ENCODE results near the gene CAMTA1. TPM values are rescaled to one million over a fixed set of nuclear protein-coding genes. Genes with fewer than 3 reads are reported as not detected.
"Not testable (repeated sequence)": the region's sequence is repeated elsewhere in the genome, so short reads cannot be mapped to it uniquely, and the experiment has no call there.

The CAMTA1 gene
- polyA plus RNA-seq, 1 donor from 2014 or later, result 79.0 TPM

GRCh38 chr1:7407980-7408770 is 622.9 kb downstream of the CAMTA1 start:
- Mint-ChIP-seq H3K27me3 (peaks cover 3% of the 10 kb centered on the region), H3K27ac (no peak overlapping the region), H3K4me1 (no peaks in the 10 kb centered on the region), H3K4me3 (no peak overlapping the region), H3K9me3 (no peaks in the 10 kb centered on the region), H3K36me3 (no peaks in the 10 kb centered on the region)

- H3K4me3 Mint-ChIP-seq, result no peak overlapping the region
- no peaks in the 10 kb centered on the region for H3K9me3 Mint-ChIP-seq
- peak overlapping the region in 1 of 3 donors; percentile 68 for H3K27ac Mint-ChIP-seq
- no peaks in the 10 kb centered on the region for H3K36me3 Mint-ChIP-seq
- H3K27me3 Mint-ChIP-seq, result peaks cover 3% of the 10 kb centered on the region
- H3K4me1 Mint-ChIP-seq, result no peaks in the 10 kb centered on the region
Observed at GRCh38 chr1:7408771-7409150, 623.5 kb downstream of the CAMTA1 start.

GRCh38 chr1:7409278-7409677 is 624.0 kb downstream of the CAMTA1 start:
- Mint-ChIP-seq H3K4me1 (no peaks in the 10 kb centered on the region), H3K36me3 (no peaks in the 10 kb centered on the region), H3K9me3 (no peaks in the 10 kb centered on the region), H3K27ac (no peak overlapping the region), H3K4me3 (no peak overlapping the region), H3K27me3 (peaks cover 3% of the 10 kb centered on the region)

GRCh38 chr1:7410156-7410555 is 624.9 kb downstream of the CAMTA1 start:
- Mint-ChIP-seq H3K27me3 (peaks cover 2% of the 10 kb centered on the region), H3K27ac (no peak overlapping the region), H3K4me3 (no peak overlapping the region), H3K36me3 (no peaks in the 10 kb centered on the region), H3K4me1 (no peaks in the 10 kb centered on the region), H3K9me3 (no peaks in the 10 kb centered on the region)

- H3K36me3 Mint-ChIP-seq, H3K4me3 Mint-ChIP-seq, H3K9me3 Mint-ChIP-seq, H3K27me3 Mint-ChIP-seq, H3K4me1 Mint-ChIP-seq, H3K27ac Mint-ChIP-seq: not testable (repeated sequence)
Observed at GRCh38 chr1:7417618-7418017, 632.4 kb downstream of the CAMTA1 start.

- Mint-ChIP-seq H3K4me1 (no peaks in the 10 kb centered on the region), H3K27ac (no peak overlapping the region), H3K27me3 (no peaks in the 10 kb centered on the region), H3K4me3 (no peak overlapping the region), H3K9me3 (peaks cover 0 to 6% (median 0%) of the 10 kb centered on the region in 3 donors), H3K36me3 (no peaks in the 10 kb centered on the region)
Observed at GRCh38 chr1:7418442-7419080, 633.3 kb downstream of the CAMTA1 start.

GRCh38 chr1:7420098-7420445 is 634.8 kb downstream of the CAMTA1 start:
- no peaks in the 10 kb centered on the region for H3K36me3 Mint-ChIP-seq
- H3K27ac Mint-ChIP-seq, result no peak overlapping the region
- H3K27me3 Mint-ChIP-seq, result peaks cover 1% of the 10 kb centered on the region
- peaks cover 0 to 6% (median 0%) of the 10 kb centered on the region in 3 donors for H3K9me3 Mint-ChIP-seq
- peak overlapping the region in 1 of 4 donors; percentile 17 for H3K4me3 Mint-ChIP-seq
- no peaks in the 10 kb centered on the region for H3K4me1 Mint-ChIP-seq

- Mint-ChIP-seq H3K36me3 (no peaks in the 10 kb centered on the region), H3K27ac (no peak overlapping the region), H3K4me1 (no peaks in the 10 kb centered on the region), H3K4me3 (no peak overlapping the region), H3K9me3 (peaks cover 0 to 6% (median 0%) of the 10 kb centered on the region in 3 donors), H3K27me3 (peaks cover 1% of the 10 kb centered on the region)
Observed at GRCh38 chr1:7420470-7421100, 635.3 kb downstream of the CAMTA1 start.

- Mint-ChIP-seq H3K9me3 (peaks cover 0 to 6% (median 0%) of the 10 kb centered on the region in 3 donors), H3K4me3 (peak overlapping the region in 1 of 4 donors; percentile 47), H3K27me3 (peaks cover 1% of the 10 kb centered on the region), H3K4me1 (no peaks in the 10 kb centered on the region), H3K36me3 (no peaks in the 10 kb centered on the region), H3K27ac (peak overlapping the region in 1 of 3 donors; percentile 90)
Observed at GRCh38 chr1:7421471-7422075, 636.3 kb downstream of the CAMTA1 start.

- Mint-ChIP-seq H3K36me3 (no peaks in the 10 kb centered on the region), H3K27me3 (peaks cover 1% of the 10 kb centered on the region), H3K4me1 (no peaks in the 10 kb centered on the region), H3K9me3 (peaks cover 0 to 6% (median 0%) of the 10 kb centered on the region in 3 donors), H3K27ac (peak overlapping the region in 1 of 3 donors; percentile 90), H3K4me3 (no peak overlapping the region)
Observed at GRCh38 chr1:7422081-7422480, 636.8 kb downstream of the CAMTA1 start.

- H3K4me1 Mint-ChIP-seq, result no peaks in the 10 kb centered on the region
- H3K36me3 Mint-ChIP-seq, result no peaks in the 10 kb centered on the region
- H3K27ac Mint-ChIP-seq, result no peak overlapping the region
- H3K27me3 Mint-ChIP-seq, result peaks cover 1% of the 10 kb centered on the region
- peaks cover 0 to 6% (median 0%) of the 10 kb centered on the region in 3 donors for H3K9me3 Mint-ChIP-seq
- no peak overlapping the region for H3K4me3 Mint-ChIP-seq
Observed at GRCh38 chr1:7422561-7422960, 637.3 kb downstream of the CAMTA1 start.

GRCh38 chr1:7422966-7423365 is 637.7 kb downstream of the CAMTA1 start:
- no peak overlapping the region for H3K27ac Mint-ChIP-seq
- no peaks in the 10 kb centered on the region for H3K4me1 Mint-ChIP-seq
- H3K36me3 Mint-ChIP-seq, result no peaks in the 10 kb centered on the region
- H3K27me3 Mint-ChIP-seq, result peaks cover 1% of the 10 kb centered on the region
- no peak overlapping the region for H3K4me3 Mint-ChIP-seq
- peaks cover 0 to 4% (median 0%) of the 10 kb centered on the region in 3 donors for H3K9me3 Mint-ChIP-seq

- no peaks in the 10 kb centered on the region for H3K4me1 Mint-ChIP-seq
Observed at GRCh38 chr1:7424352-7424890, 639.2 kb downstream of the CAMTA1 start.

GRCh38 chr1:7425229-7425628 is 640.0 kb downstream of the CAMTA1 start:
- Mint-ChIP-seq H3K4me3 (no peak overlapping the region), H3K9me3 (no peaks in the 10 kb centered on the region), H3K27me3 (peaks cover 1% of the 10 kb centered on the region), H3K36me3 (no peaks in the 10 kb centered on the region), H3K27ac (no peak overlapping the region), H3K4me1 (no peaks in the 10 kb centered on the region)

More at GRCh38 chr1:7424352-7424890, 639.2 kb downstream of the CAMTA1 start:
- Mint-ChIP-seq H3K9me3 (no peaks in the 10 kb centered on the region), H3K27ac (no peak overlapping the region), H3K4me3 (no peak overlapping the region), H3K27me3 (peaks cover 1% of the 10 kb centered on the region), H3K36me3 (no peaks in the 10 kb centered on the region)

- Mint-ChIP-seq H3K4me3 (no peak overlapping the region), H3K36me3 (no peaks in the 10 kb centered on the region), H3K9me3 (no peaks in the 10 kb centered on the region), H3K27me3 (peaks cover 1% of the 10 kb centered on the region), H3K27ac (peak overlapping the region in 1 of 3 donors; percentile 50), H3K4me1 (no peaks in the 10 kb centered on the region)
Observed at GRCh38 chr1:7425771-7426170, 640.5 kb downstream of the CAMTA1 start.
